ENCODE data around the gene NDC1. TPM values are rescaled to one million over a fixed set of nuclear protein-coding genes. Genes with fewer than 3 reads are reported as not detected.
A peak's percentile ranks its signal among the peaks of the same experiment; 100 is the strongest.

Gene NDC1
- total RNA-seq, 1 donor from 2014 or later, result 20.6 TPM

- DNase-seq (ENCODE audit: low spot score in 2 of 2, unreplicated experiment in 2 of 2), result no peak
- Mint-ChIP-seq H3K27ac (no peak overlapping the region), H3K4me3 (no peak overlapping the region), H3K27me3 (ENCODE audit: low read depth) (no peaks in the 10 kb centered on the region), H3K36me3 (peaks cover 38% of the 10 kb centered on the region), H3K9me3 (peaks cover 5% of the 10 kb centered on the region), H3K4me1 (peaks cover 7% of the 10 kb centered on the region)
- TF ChIP-seq CTCF (IDR thresholded peaks at IDR 0.05; ENCODE audit: unreplicated experiment), result no peak
Measured at GRCh38 chr1:53851571-53852285, 13.6 kb upstream of the NDC1 start.

GRCh38 chr1:53850082-53850673 is 12.1 kb upstream of the NDC1 start:
- H3K4me1 Mint-ChIP-seq, result peaks cover 7% of the 10 kb centered on the region
- H3K4me3 Mint-ChIP-seq, result no peak overlapping the region
- DNase-seq (ENCODE audit: low spot score in 2 of 2, unreplicated experiment in 2 of 2), result no peak
- peaks cover 5% of the 10 kb centered on the region for H3K9me3 Mint-ChIP-seq
- H3K36me3 Mint-ChIP-seq, result peaks cover 29% of the 10 kb centered on the region
- TF ChIP-seq CTCF (IDR thresholded peaks at IDR 0.05; ENCODE audit: unreplicated experiment), result no peak
- no peak overlapping the region for H3K27ac Mint-ChIP-seq
- H3K27me3 Mint-ChIP-seq (ENCODE audit: low read depth), result no peaks in the 10 kb centered on the region

- H3K9me3 Mint-ChIP-seq, result peaks cover 5% of the 10 kb centered on the region
- peaks cover 5% of the 10 kb centered on the region for H3K4me1 Mint-ChIP-seq
- no peak for TF ChIP-seq CTCF (IDR thresholded peaks at IDR 0.05; ENCODE audit: unreplicated experiment)
- H3K4me3 Mint-ChIP-seq, result no peak overlapping the region
- H3K36me3 Mint-ChIP-seq, result peaks cover 20% of the 10 kb centered on the region
- no peak for DNase-seq (ENCODE audit: low spot score in 2 of 2, unreplicated experiment in 2 of 2)
- no peak overlapping the region for H3K27ac Mint-ChIP-seq
- H3K27me3 Mint-ChIP-seq (ENCODE audit: low read depth), result no peaks in the 10 kb centered on the region
Measured at GRCh38 chr1:53847980-53848379, 9.9 kb upstream of the NDC1 start.

GRCh38 chr1:53842347-53842746 is 4.3 kb upstream of the NDC1 start:
- Mint-ChIP-seq H3K36me3 (peaks cover 2% of the 10 kb centered on the region), H3K27me3 (ENCODE audit: low read depth) (no peaks in the 10 kb centered on the region), H3K4me3 (no peak overlapping the region), H3K27ac (no peak overlapping the region), H3K9me3 (peaks cover 9% of the 10 kb centered on the region), H3K4me1 (peaks cover 3% of the 10 kb centered on the region)
- TF ChIP-seq CTCF (IDR thresholded peaks at IDR 0.05; ENCODE audit: unreplicated experiment), result no peak
- no peak for DNase-seq (ENCODE audit: low spot score in 2 of 2, unreplicated experiment in 2 of 2)

- Mint-ChIP-seq H3K4me1 (peaks cover 12% of the 10 kb centered on the region), H3K4me3 (peak overlapping the region; percentile 97), H3K27me3 (ENCODE audit: low read depth) (no peaks in the 10 kb centered on the region), H3K9me3 (peaks cover 9% of the 10 kb centered on the region), H3K36me3 (peaks cover 3% of the 10 kb centered on the region), H3K27ac (peak overlapping the region; percentile 93)
- no peak for TF ChIP-seq CTCF (IDR thresholded peaks at IDR 0.05; ENCODE audit: unreplicated experiment)
- no peak for DNase-seq (ENCODE audit: low spot score in 2 of 2, unreplicated experiment in 2 of 2)
Measured at GRCh38 chr1:53838654-53838974, 518 bp upstream of the NDC1 start.
